EL (cell line): ENCODE data around the gene VPS37D.
"Not testable (repeated sequence)": the region's sequence is repeated elsewhere in the genome, so short reads cannot be mapped to it uniquely, and the experiment has no call there.

Source experiments
- DNase-seq: peaks from one replicate; pipeline ENCODE4 v3.0.0-alpha.2; 2016

The VPS37D gene

GRCh38 chr7:73706126-73707044 lies 38.8 kb downstream of the VPS37D start:
- DNase-seq, result no peak

GRCh38 chr7:73707045-73707631 lies 39.5 kb downstream of the VPS37D start:
- no peak for DNase-seq

GRCh38 chr7:73708961-73709549 lies 41.4 kb downstream of the VPS37D start:
- DNase-seq, result no peak

- no peak for DNase-seq
Observed at GRCh38 chr7:73712773-73713172, 45.1 kb downstream of the VPS37D start.

GRCh38 chr7:73713319-73713718 lies 45.7 kb downstream of the VPS37D start:
- not testable (repeated sequence) for DNase-seq

- DNase-seq, result peak; percentile 96
Observed at GRCh38 chr7:73715648-73716317, 48.2 kb downstream of the VPS37D start.

- DNase-seq, result no peak
Observed at GRCh38 chr7:73716318-73716890, 48.8 kb downstream of the VPS37D start.

- DNase-seq, result no peak
Observed at GRCh38 chr7:73717025-73717807, 49.6 kb downstream of the VPS37D start.

GRCh38 chr7:73717991-73718405 lies 50.4 kb downstream of the VPS37D start:
- DNase-seq, result peak; percentile 96

- no peak for DNase-seq
Observed at GRCh38 chr7:73718438-73718881, 50.8 kb downstream of the VPS37D start.

- DNase-seq, result peak; percentile 77
Observed at GRCh38 chr7:73718905-73719805, 51.5 kb downstream of the VPS37D start, which contains the start of gene STX1A. STX1A (minus strand) TSS chr7:73719669; CDS start chr7:73719631, 38 bp downstream.

GRCh38 chr7:73719806-73720169 lies 52.2 kb downstream of the VPS37D start:
- DNase-seq, result no peak

- not testable (repeated sequence) for DNase-seq
Observed at GRCh38 chr7:73720443-73720842, 52.8 kb downstream of the VPS37D start.

- no peak for DNase-seq
Observed at GRCh38 chr7:73721377-73721817, 53.8 kb downstream of the VPS37D start.
